NCI-H1436 (cell line): ENCODE measurements around the gene PTAFR.

Experiments used
- DNase-seq: peaks from one replicate; lab custom pipeline; 2025; lab: John Stamatoyannopoulos, UW

PTAFR gene

GRCh38 chr1:28175955-28176485 lies 470 bp downstream of the PTAFR start:
- no peak for DNase-seq

- DNase-seq, result no peak
These were observed 2.6 kb downstream of the PTAFR start for GRCh38 chr1:28173980-28174297.

GRCh38 chr1:28173151-28173979 lies 3.1 kb downstream of the PTAFR start:
- no peak for DNase-seq

GRCh38 chr1:28172713-28173150 lies 3.8 kb downstream of the PTAFR start:
- DNase-seq, result no peak

- no peak for DNase-seq
These were observed 5.2 kb downstream of the PTAFR start for GRCh38 chr1:28171246-28171645.

- no peak for DNase-seq
These were observed 6.4 kb downstream of the PTAFR start for GRCh38 chr1:28170001-28170596.

GRCh38 chr1:28163496-28164161 lies 12.9 kb downstream of the PTAFR start:
- DNase-seq, result no peak

GRCh38 chr1:28162151-28162550 lies 14.3 kb downstream of the PTAFR start:
- no peak for DNase-seq

- no peak for DNase-seq
These were observed 14.7 kb downstream of the PTAFR start for GRCh38 chr1:28161751-28162150.

- no peak for DNase-seq
These were observed 15.7 kb downstream of the PTAFR start for GRCh38 chr1:28160782-28161266.

- DNase-seq, result no peak
These were observed 16.8 kb downstream of the PTAFR start for GRCh38 chr1:28159680-28160079.

GRCh38 chr1:28159243-28159642 lies 17.2 kb downstream of the PTAFR start:
- DNase-seq, result no peak

- DNase-seq, result no peak
These were observed 18.6 kb downstream of the PTAFR start for GRCh38 chr1:28157894-28158293.

GRCh38 chr1:28156821-28157220 lies 19.7 kb downstream of the PTAFR start:
- DNase-seq, result no peak

- DNase-seq, result no peak
These were observed 20.9 kb downstream of the PTAFR start for GRCh38 chr1:28155628-28156027.

GRCh38 chr1:28154078-28154594 lies 22.4 kb downstream of the PTAFR start:
- DNase-seq, result no peak

GRCh38 chr1:28150125-28150780 lies 26.2 kb downstream of the PTAFR start:
- DNase-seq, result no peak

GRCh38 chr1:28148880-28149195 lies 27.7 kb downstream of the PTAFR start:
- no peak for DNase-seq

- no peak for DNase-seq
These were observed 29.0 kb downstream of the PTAFR start for GRCh38 chr1:28147264-28148094.

- no peak for DNase-seq
These were observed 30.8 kb downstream of the PTAFR start for GRCh38 chr1:28145728-28146127.
